Lung microvascular endothelial cell (primary cell): ENCODE data around the gene ME2. TPM values are rescaled to one million over a fixed set of nuclear protein-coding genes. Genes with fewer than 3 reads are reported as not detected.
"Not testable (repeated sequence)": the region's sequence is repeated elsewhere in the genome, so short reads cannot be mapped to it uniquely, and the experiment has no call there.

ENCODE experiments used
- DNase-seq, 2 donors: peaks; one replicate each; pipeline versions ENCODE4 v3.0.0 to v3.0.0-alpha.2; 2010; ENCODE audit warnings: low read depth in 2 of 2
- total RNA-seq: library from RNA; depleted of rRNA; stranded (reverse); fragments of >200 nt; gene quantifications from 2 replicates; pipeline ENCODE4 v1.2.1, GENCODE V29; 2014

ME2 gene
- total RNA-seq, 1 donor from 2014 or later = 32.9 TPM

DNA sequence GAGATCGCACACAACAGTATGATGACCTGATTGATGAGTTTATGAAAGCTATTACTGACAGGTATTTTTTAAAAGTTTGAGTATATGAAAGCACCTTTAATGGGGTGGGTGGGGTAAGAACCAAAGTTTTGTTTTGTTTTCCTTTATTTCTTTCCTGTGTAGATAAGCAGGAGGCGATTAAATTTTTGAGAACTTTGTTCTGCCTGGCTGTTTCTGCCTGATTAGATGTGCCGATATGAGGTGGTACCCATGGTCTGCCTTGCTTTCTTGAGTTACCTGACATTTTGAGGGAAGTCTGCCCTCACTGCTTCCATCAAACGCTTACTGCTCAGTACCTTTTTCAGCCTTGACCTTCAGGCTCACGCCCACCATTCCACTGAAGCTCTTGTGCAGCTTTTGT, 39.2 kb downstream of the ME2 start:
- DNase-seq = no peak

DNA sequence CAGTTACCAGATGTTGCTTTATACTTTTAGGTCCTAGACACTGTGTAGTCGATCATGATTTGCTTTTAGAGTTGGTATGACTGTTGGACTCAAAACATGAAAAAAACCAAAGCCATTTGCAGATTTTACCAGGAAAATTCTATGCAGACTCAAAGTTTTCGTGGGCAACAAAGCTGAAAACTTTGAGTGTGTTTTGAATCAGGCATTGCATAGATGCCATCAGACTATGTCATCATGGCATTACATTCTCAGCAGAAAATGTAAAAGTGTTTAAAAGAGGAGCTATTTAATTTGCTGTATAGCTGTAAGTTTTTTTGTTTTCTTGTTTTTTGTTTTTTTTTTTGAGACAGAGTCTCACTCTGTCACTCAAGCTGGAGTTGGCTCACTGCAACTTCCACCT, 45.5 kb downstream of the ME2 start:
- no peak for DNase-seq

DNA sequence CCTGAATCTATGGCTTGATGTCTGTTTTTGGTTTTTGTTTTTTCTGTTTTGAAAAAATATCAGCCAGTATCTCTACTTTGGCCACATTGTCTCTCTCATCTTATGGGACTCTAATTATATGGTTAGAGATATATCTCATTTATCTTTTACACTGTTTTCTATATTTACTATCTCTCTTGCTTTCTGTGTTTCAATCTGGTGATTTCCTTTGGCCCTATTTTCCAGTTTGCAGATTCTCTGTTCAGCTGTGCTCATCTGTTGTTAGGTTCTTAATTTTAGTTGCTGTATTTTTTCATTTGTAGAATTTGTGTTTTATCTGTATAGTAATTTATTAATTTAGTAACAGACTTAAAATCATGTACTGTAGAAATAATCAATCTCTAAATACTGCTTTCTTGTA, 47.6 kb downstream of the ME2 start:
- DNase-seq = no peak

DNA sequence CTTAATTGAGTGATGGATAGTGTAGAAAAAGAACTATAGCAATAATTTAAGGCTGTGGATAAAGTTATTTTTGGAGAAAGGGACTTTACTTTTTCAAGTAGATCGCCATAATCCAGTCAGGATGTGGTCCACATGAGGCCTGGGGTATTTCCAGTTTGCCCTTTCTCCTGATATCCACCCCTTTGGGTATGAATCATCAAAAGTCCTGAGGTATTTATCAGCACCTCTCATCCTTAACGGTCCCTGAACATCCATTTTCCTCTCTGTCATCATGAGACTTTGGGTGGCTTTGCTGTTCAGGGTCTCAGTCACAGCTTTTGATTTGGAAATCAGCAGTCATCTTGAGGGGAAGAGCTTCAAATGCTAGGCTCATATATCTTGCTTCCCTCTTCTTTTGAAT, 49.6 kb downstream of the ME2 start:
- no peak for DNase-seq

DNA sequence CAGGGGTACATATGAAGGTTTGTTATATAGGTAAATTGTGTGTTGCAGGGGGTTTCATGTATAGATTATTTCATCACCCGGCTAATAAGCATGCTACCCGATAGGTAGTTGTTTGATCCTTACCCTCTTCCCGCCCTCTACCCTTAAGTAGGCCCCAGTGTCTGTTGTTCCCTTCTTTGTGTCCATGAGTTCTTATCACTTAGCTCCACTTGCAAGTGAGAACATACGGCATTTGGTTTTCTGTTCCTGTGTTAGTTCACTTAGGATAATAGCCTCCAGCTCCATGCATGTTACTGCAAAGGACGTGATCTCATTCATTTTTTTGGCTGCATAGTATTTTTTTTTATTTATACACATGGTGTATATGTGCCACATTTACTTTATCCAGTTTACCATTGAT, 54.8 kb downstream of the ME2 start:
- DNase-seq = no peak

DNA sequence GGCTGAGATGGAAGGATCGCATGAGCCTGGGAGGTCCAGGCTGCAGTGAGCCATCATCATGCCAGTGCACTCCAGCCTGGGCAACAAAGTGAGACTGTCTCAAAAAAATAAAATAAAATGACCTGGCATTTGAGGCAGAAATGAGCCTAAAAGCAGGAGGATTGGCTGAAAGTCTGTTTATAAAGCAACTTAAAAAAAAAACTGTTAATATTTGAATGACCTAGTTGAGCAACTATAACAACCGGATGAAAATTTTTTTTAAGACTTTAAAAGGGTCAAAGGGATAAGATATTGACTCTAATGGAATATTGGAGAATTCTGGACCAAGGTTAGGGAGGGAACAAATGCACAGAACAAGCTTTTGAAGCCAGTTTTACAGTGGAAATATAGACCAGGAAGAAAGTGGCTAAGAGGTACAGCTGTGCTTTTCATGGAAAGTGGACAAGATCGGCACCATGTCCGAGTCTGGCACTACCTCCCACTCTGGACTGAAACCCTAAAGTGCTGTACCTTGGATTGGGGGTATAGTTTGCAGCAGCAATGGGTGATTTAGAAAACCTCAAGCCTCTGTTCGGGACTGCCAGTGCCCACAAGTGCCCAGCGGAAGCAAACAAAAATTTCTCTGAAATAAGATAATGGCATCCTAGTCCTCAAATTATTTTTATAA, 55.8 kb downstream of the ME2 start:
- DNase-seq = no peak

DNA sequence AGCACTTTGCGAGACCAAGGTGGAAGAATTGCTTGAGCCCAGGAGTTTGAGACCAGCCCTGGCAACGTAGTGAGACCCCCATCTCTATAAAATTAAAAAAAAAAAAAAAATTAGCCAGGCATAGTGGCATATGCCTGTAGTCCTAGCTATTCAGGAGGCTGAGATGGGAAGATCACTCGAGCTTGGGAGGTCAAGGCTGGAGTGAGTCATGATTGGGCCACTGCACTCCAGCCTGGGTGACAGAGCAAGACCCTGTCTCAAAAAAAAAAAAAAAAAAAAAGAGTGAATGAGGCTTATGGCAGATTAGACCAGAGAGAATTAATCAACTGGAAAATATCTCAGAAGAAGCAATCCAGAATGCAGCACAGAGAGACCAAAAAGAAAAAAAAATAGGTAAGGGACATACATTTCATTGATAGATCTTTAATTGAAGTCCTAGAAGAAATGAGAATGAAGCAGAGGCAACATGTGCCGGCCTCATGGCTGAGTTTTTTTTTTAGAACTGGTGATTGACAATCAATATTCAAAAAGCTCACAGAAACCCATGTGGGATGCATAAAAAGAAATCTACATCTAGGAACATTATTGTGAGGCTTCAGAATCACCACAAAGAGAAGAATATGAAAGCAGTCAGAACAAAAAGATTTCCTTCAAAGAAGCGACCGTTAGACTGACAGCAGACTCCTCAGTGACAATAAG, 56.7 kb downstream of the ME2 start:
- no peak for DNase-seq

DNA sequence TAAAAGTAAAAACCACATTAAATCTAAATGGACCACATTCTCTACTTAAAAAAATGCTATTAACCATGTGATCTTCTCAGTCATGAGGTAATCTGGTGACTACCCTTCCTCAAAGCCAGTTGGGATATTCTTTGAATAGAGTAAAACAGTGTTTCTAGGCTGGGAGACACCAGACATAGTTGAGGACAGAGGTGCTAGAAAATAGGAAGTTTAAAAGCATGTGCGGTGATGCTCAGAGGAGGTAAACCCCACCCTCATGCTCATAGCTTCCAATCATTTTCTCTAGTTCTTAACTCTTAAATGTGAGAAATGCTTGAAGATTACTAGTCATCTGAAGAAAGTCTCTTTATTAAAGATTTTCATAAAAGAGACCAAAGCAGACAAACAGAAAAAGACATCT, 58.3 kb downstream of the ME2 start:
- DNase-seq = no peak

DNA sequence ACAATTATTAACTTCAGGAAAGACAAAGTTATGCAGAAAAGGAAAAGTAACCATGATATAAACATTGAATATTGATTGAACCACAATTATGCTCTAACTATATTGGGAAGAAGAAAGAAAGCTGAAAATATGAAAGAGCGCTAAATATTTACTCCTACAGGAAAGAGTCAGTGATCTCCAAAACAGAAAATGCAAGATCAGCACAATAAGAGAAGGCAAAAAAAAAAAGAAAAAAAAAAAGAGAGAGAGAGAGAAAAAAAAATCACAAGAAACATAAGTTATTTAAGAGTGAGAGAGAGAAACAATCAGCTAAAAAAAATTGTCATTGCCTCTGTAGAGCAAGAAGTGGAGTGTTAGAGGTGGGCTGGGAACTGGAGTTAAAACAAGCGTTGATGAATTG, 60.0 kb downstream of the ME2 start:
- no peak for DNase-seq

DNA sequence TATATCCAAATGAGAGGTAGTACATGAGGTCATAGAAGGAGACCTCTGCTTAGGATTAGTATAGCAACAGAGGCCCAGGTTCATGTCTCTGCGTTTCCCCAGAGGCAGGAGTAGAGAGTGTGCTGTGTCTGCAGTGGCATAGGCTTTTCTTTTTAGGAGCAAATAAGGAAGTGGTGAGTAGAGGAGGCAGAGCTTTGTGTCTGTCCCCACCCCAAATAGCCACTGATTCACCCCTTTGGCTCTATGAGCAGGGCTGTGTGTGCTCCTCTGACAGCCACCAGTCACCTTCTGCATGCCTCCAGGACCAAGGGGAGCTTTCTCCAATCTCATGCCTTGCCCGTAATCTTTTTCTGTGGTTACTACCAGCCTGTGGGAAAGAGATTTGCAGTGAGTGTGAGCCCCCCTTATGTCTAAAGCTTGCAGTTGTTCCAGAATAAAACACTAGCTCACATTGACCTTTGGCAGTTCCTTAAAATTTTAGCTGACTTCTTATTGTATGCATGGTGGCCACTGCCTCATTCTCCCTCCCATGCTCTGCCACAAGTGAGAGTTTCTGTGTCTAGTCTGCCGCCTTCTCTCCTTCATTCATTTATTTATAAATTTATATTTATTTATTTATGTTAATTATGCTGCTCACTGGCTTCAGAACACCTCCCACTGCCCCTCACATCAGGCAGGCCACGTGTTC, 65.5 kb downstream of the ME2 start:
- DNase-seq = no peak

DNA sequence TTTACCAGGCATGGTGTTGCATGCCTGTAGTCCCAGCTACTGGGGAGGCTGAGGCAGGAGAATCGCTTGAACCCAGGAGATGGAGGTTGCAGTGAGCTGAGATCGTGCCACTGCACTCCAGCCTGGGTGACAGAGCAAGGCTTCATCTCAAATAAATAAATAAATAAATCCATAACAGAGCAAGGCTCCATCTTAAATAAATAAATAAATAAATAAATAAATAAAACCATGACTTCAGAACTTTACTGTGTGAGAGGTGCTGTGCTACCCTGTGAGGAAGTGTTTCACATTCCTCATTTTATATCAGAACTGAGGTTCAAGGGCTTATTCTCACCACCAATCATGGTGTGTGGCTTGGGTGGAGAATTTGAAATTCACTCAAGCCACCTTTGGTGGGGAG, 67.0 kb downstream of the ME2 start:
- not testable (repeated sequence) for DNase-seq

DNA sequence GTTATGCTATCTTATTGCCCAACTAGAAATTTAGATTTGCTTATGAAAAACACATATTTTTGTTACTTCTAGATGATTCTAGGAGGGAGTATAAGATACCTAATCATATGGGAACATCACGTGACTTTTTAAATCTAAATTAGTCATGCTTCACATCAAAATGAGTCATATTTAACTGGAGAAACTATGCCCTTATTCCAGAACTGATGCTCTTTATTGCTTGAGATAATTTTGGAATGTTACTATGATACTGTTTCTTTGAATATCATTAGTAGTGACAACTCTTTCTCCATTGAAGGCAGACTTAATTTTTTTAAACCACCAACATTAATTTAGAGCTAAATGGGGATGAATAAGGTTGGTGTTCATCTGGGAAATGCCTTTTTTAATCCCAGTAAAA, 69.0 kb downstream of the ME2 start:
- DNase-seq = no peak

DNA sequence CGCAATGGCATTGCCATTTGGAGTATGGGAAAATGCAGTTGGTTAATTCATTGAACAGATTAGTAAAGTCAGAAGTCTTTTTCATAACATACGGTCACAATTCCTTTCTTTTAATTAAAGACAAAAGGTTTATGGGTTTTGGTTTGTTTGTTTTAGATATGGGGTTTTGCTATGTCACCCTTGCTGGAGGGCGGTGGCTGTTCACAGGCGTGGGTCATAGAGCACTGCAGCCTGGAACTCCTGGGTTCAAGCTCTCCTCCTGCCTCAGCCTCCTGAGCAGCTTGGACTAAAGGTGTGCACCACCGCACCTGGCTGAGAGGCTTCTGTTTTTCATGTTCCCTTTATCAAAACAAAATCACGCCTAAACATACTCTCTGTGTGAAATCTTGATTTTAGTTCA, 70.3 kb downstream of the ME2 start:
- DNase-seq = no peak

DNA sequence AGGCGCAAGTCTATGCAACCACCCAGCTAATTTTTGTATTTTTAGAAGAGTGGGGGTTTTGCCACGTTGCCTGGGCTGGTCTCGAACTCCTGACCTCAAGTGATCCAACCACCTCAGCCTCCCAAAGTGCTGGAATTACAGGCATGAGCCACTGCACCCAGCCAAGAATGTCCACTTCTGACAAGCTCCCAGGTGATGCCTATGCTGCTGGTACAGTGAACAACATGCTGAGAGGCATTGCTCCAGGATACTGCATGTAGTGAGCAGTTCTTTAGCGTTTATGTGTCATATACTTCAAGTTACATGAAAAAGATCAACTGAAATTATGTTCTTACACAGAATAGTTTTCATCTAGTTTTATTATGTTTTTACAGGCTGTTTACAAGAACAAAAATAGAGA, 71.7 kb downstream of the ME2 start:
- DNase-seq = no peak

DNA sequence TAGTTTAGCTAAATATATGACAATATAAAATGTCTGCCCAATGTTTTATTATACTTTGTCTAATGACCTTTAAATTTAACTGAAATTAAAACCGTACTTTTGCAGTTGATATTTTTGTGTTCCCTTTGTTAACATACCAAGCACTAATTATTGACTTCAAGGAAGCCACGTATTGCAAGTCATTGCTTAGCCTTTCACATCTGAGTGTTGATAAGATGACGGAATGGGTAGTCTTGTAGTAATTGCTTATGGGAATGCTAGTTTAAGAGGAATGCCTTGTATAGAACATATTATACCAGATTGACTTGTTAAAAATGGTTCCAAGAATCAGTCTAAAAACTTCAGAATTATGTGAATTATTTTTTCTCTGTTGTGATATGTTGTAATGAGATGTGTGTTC, 74.9 kb downstream of the ME2 start:
- no peak for DNase-seq

DNA sequence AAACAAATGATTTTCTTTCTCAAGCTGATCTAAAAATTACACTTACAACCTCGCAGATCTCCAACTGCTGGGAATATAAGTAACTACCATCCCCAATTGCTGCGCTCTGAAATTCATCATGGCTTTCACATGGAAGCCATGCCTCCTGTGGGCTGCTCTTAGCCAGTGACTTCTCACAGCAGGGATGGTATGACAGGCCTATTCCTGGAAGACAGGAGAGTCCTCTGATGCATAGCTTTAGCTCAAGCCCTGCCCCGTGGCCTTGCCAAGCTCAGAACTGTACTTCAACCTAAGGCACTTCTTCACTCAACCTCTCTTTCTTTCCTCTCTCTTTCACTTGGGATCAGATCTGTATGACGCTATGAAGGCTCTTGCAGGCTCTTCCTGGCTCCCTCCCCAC, 76.3 kb downstream of the ME2 start:
- no peak for DNase-seq

DNA sequence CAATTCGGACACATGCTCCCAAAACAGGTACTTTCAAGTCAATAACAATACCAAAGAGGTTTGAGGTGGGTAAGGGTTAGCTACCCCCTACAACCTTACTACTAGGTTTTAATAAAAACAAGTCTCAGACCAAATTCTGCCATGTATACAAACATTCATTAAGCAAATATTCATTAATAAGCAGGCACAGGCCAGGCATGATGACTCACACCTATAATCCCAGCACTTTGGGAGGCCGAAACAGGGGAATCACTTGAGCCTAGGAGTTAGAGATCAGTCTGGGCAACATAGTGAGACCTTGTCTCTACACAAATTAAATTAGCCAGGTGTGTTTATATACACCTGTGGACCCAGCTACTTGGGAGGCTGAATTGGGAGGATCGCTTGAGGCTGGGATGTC, 77.2 kb downstream of the ME2 start:
- no peak for DNase-seq

DNA sequence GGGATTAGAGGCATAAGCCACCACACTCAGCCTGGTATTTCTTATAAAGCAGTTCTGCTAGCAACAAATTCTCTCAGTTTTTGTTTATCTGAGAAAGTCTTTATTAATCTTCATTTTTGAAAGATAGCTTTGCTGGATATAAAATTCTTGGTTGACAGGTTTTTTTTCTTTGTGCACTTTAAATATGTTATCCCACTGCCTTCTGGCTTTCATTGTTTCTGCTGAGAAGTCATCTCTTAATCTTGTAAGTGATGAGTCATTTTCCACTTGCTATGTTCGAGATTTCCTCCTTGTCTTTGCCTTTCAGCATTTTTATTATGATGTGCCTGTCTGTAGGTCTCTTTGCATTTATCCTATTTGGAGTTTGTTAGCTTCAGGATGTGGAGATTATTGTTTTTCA, 83.1 kb downstream of the ME2 start:
- DNase-seq = no peak

DNA sequence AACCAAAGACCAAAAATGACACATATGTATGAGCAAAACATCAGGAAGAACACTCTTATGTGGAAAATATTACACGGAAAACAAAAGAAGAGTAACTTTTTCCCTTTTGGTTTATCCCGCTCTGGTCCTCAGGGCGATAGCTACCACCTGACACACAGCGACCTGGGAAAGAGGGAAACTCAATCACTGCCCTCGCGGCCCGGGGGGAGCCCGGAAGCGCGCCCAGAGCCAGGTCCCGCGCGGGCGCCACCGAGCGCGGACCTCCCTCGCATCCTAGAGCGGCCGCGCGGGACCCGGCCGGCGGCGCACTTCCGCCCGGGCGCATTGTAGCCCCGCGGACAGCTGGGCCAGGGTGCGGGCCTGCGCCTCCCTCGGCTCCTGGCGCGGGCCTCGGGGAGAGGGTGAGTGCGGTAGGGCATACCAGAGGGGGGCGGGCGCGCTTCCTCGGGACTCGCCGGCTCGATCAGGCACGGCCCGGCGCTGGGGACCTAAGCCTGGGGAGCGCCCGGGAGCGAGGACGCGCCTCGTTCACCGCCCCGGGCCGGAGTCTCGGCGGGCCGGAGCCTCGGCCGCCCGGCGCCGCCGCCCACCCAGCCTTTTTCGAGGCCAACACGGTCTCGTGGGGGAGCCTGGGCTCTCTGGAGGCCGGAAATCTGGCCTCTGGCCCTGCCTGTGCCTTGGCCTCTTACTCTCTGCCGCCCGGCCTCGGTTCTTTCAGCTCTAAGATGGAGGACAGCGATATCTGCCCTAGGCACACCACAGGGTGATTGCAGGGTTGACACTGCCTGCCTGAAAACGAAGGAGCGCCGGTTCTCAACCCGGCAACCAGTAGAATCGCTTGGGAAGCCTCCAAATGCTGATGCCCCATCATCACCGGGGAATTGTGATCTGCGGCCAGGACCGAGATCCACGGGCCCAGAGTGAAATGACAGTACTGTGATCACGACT, 89.1 kb downstream of the ME2 start, which contains the start of gene ELAC1:
Gene ELAC1 (plus strand): TSS at position 327 of the 948 bp plus-strand sequence. CDS start 6,365 bp downstream, outside the sequence.
- DNase-seq = peak; percentile 85 to 86

DNA sequence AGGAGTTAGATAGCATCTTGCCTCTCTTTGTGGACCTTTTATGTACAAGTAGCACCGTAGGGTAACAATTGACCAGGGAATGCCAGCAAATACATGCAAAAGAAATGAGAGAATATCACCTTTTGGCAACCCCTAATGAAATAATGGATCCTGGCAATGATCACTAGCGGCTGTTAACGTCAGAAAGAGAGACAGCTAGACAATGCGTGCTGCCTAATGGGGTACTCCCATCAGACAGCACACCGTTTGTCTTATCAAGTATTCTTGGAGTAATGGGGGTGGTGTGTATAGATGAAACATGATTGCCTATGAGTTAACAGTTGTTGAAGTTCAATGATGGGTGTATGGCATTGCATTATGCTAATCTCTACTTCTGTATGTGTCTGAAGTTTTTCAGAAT, 90.5 kb downstream of the ME2 start:
- no peak for DNase-seq

DNA sequence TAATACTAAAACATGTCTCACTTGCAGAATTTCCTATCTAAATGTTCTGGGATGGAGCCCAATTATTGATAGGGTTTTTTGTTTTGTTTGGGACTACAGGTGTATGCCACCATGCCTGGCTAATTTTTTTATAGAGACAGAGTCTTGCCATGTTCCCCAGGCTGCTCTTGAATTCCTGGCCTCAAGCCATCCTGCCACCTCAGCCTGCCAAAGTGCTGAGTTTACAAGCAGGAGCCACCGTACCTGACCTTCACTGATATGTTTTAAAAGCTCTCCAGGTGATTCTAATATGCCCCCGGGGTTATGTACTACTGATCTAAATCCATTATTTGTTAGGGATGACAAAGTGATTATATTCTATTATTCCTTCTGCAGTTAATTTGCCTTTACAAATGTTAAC, 91.1 kb downstream of the ME2 start:
- no peak for DNase-seq

DNA sequence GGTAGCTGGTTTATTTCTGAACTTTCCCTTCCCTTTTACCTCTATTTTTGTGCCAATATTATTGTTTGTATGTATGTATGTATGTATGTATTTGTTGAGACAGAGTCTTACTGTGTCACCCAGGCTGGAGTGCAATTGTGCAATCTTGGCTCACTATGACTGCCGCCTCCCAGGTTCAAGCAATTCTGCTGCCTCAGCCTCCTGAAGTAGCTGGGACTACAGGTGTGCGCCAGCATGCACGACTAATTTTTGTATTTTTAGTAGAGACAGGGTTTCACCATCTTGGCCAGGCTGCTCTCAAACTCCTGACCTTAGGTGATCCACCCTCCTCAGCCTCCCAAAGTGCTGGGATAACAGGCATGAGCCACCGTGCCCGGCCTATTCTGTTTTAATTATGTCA, 93.5 kb downstream of the ME2 start:
- not testable (repeated sequence) for DNase-seq
